ENCODE data around the gene VAV2.
"Not testable (repeated sequence)": the region's sequence is repeated elsewhere in the genome, so short reads cannot be mapped to it uniquely, and the experiment has no call there.

VAV2 gene

DNA sequence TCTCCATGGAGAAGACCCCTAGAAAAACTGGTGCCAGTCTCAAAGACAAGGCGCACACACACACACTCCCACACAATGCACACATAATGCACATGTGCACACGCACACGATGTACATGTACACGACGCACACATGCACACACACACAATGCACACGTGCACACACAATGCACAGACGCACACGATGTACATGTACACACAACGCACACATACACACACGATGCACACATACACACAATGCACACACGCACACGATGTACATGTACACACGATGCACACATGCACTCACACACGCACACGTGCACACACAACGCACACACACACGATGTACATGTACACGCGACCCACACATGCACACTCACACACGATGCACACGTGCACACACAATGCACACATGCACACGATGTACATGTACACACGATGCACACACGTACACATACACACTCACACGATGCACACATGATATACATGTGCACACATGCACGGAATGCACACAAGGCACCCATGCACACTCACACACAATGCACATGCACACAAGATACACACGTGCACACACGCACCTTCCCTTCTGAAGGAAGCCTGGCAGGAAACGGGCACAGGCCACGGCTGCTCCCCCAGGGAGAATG, 76.5 kb downstream of the VAV2 start:
- DNase-seq (ENCODE audit: low read depth) = no peak

GRCh38 chr9:133914442-133915342, 77.4 kb downstream of the VAV2 start:
- DNase-seq (ENCODE audit: low read depth) = no peak

GRCh38 chr9:133913571-133914369, 78.4 kb downstream of the VAV2 start:
- no peak for DNase-seq (ENCODE audit: low read depth)

GRCh38 chr9:133910855-133911514, 81.1 kb downstream of the VAV2 start:
- no peak for DNase-seq (ENCODE audit: low read depth)

DNA sequence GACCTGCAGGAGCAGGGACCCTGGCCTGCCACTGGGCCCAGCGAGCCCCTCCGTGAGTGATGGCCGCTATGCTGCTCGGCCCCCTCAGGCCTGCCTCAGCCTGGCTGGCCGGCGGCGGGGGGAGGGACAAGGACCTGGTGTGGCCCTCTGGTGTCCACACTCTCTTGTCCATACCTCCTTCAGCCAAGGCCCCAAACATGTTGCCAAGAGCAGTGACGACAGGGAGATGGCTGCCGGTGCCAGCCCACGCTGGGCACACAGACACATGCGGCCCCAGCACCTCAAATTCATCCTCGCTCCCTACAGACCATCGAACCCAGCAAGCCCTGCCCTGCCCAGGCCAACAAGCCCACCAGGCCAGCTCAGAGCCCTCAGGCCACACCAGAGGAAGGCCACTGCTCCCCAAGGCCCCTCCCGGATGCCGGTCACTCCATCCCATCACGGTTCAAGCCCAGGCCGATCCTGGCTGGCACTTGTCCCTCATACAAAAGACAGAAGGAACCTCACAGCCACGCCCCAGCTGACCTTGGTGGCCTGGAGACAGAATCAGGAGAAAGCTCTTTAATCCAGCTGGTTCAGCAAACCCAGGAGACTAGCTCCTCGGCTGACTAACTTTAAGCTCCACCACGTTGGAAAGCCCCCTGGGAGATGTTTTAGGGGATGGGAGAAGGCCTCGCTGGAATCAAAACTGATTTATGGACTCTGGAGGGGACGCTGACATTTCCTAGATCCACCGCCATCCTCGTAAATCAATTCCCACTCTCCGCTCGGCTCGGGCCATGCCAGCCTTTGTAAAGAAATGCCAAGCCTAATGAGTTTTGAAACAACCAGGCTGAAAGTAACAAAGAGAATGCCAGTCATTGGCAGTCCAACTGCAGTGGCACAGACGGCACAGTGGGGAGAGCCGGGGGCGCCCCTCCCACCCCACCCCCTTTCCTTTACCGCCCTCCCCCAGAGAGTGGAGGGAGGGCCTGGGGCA, 84.9 kb downstream of the VAV2 start:
- no peak for DNase-seq (ENCODE audit: low read depth)

GRCh38 chr9:133906218-133906617, 85.9 kb downstream of the VAV2 start:
- no peak for DNase-seq (ENCODE audit: low read depth)

DNA sequence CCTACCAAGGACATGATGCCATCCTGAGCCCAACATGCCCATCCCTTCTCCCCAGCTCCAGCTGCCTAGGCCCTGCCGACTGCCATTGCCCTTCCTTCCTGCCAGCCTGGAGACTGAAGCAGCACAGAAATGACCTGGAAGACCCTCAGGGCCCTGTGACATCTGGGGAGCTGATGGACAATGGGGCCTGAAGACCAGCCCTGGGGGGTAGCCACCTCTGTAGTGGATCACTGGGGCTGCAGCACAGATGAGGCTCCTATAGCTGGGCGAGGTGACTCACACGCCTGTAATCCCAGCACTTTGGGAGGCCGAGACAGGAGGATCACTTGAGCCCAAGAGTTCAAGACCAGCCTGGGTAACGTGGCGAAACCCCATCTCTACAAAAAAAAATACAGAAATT, 86.6 kb downstream of the VAV2 start:
- DNase-seq (ENCODE audit: low read depth) = no peak

DNA sequence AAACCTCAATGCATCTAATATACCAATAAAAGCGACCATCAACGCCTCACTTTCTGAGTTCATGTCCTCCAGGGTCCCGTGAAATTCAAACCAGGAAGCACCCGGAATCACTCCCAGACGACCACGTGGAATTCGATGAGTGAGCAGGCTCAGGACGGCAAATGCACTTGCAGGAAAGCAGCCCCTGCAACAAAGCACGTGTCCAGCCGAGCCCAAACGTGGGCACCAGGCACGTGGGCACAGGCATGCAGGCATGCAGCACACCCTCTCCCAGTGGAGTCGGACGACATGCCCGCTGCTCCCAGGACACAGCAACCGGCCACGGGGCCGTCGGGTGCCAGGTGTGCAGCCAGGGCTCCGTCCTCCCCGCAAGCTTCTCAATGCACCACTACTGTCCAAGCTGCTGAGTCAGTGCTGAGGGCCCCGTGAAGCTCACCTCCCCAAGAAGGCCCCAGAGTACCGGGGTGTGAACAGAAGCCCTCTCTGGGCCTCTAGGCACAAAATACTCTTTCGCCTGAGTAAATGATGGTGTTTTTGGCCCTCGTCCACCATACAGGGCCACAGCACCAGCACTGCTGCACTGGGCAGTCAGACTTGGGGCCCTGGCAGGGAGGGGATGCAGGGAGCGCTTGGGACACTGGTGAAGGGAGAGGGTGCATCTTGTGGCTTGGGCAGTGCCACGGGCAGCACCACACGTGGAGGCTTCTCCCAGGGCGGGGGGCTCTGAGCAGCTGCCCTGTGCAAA, 87.6 kb downstream of the VAV2 start:
- DNase-seq (ENCODE audit: low read depth) = no peak

- no peak for DNase-seq (ENCODE audit: low read depth)
These were observed 90.8 kb downstream of the VAV2 start for GRCh38 chr9:133901184-133901835.

DNA sequence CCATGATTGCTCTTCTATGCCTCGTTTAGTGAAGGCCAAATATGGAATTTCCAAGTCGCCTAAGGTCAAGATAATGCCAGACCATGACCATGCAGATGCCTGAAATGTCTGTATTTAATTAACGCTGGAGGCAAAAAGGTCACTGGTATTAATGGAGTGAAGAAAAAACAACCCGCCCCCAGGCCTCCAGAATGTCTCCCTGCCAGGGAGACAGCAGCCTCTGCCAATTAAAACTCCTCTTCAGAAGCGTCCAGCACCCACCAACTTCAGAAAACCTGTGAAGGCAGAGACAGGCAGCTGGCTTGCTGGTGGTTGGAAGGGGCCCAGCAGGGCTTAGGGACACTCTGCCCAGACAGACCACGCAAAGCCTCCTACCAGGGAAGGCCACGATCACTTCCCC, 94.4 kb downstream of the VAV2 start:
- peak; percentile 37 for DNase-seq (ENCODE audit: low read depth)

- DNase-seq (ENCODE audit: low read depth) = not testable (repeated sequence)
These were observed 96.1 kb downstream of the VAV2 start for GRCh38 chr9:133896007-133896406.

DNA sequence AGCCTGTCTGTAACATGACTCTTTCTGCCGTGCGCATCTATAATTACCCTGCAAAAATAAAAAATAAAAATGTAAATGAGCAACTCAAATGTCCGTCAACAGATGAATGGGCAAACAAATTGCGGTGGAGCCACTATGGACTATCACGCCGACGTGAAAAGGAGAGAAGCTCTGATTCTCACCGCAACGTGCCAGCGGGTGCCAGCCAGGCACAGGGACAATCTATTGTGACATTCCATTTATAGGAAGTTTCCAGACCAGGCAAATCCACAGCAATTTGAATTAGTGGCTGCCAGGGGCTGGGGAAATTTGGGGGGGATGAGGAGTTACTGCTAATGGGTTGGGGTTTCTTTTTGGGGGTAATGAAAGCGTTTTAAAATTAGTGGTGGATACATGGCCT, 96.8 kb downstream of the VAV2 start:
- DNase-seq (ENCODE audit: low read depth) = no peak

DNA sequence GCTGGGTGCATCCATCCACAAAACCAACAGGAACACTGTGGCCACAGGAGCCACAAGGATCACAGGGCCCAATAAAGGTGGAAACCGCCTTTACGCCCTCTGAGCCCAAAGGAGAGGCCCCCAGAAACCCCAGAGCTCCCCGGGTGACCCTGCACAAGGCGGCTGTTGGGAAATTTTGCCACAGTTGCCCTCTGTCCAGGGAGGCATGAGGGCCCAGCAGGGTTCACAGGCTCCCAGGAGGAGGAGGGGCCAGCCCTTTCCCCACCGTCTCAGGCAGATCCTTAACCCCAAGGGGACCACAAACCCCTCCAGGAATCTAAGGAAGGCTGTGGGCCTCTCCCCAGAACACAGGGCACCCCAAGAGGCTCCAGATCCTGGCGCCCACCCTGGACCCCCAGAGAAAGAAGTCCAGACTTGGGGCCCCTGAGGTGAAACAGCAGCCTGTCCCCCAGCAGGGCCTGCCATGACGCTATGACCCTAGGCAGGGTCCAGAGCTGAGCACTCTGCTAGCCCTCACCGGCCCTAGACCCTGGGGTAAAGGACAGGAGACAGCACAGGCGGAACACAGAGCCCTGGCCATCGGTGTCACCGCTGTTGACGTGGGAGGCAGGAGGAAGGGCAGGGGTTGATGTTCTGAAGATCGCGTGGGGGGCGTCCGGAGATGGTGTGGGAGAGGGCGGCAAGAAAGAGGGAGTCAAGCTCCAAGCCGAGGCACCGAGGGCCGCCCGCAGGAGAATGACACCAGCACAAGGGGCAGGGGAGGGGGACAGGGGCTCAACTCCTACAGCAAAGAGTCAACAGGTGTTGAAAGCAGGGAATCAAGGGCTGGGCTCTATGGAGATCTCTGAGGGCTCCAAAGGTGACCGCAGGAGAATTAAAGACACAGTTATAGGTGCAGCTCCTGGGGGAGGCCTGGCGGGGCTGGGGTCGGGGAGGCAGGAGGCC, 97.5 kb downstream of the VAV2 start:
- DNase-seq (ENCODE audit: low read depth) = no peak

- DNase-seq (ENCODE audit: low read depth) = no peak
These were observed 98.7 kb downstream of the VAV2 start for GRCh38 chr9:133893191-133893994.

DNA sequence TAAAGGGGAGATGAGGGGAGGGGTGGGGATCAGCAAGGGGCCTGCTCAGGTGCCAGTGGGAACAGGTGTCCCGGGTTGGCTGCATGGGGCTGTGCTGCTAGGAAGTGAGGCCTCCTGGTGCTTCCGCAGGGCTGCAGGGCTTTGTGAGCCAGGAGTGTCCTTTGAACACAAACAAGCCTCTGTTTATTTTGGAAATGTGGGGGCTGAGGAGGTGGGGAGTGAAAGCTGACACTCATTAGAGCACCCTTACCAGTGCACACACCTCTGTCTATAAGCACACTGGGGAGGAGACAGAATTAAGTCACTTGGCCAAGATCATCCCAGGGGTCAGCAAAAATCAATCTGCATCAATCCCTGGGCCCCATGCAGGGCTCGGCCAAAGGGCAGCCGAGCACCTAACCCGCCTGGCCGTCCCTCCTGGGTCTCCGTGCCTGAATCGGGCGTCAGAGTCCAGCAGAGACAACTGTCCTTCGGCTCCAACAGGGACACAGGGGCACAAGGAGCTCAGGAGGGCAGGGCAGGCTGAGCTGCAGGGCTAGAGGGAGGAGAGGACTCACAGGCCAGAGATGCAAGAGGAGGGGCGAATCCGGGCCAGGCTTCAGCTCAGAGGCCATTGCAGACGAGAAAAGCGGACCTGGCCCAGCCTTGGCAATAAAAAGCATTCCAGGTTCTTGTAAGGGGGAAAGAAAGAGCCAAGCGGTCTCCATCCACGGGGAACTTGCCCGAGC, 99.8 kb downstream of the VAV2 start:
- no peak for DNase-seq (ENCODE audit: low read depth)

GRCh38 chr9:133891741-133892140, 100.4 kb downstream of the VAV2 start:
- no peak for DNase-seq (ENCODE audit: low read depth)

- no peak for DNase-seq (ENCODE audit: low read depth)
These were observed 101.5 kb downstream of the VAV2 start for GRCh38 chr9:133890583-133890982.

All from GM04503 (cell line).